Activated CD8-positive, alpha-beta memory T cell treated with anti-CD3 and anti-CD28 coated beads for 36 hours (primary cell): ENCODE results near the gene CCRL2. TPM values are rescaled to one million over a fixed set of nuclear protein-coding genes. Genes with fewer than 3 reads are reported as not detected.

ENCODE experiments used
- CTCF ChIA-PET: fragments of 350-600 bp; sonication (Branson Sonifier 250); formaldehyde crosslinking; loops from one replicate; lab custom pipeline; 2021; ENCODE audit warnings: antibody characterized with exemption; lab: Charles Lee
- POLR2A ChIA-PET: fragments of 350-600 bp; sonication (Branson Sonifier 250); formaldehyde crosslinking; loops from one replicate; lab custom pipeline; 2021; ENCODE audit warnings: antibody characterized with exemption; lab: Charles Lee
- total RNA-seq, 2 experiments: library from RNA; stranded (reverse); gene quantifications; one replicate each; pipeline ENCODE4 v1.2.3, GENCODE V29; 2021

Gene CCRL2
- total RNA-seq: 1 to 10 TPM; 3.0 to 3.6 TPM

GRCh38 chr3:46406788-46407611 lies at the start of gene CCRL2, which contains the start of gene CCR5AS:
Gene CCRL2 (plus strand): TSS chr3:46407259. CDS start chr3:46408080, 821 bp downstream.
Gene CCR5AS (minus strand): TSS chr3:46407066.
- ChIA-PET POLR2A (interaction anchor here (0.6 kb wide), 1 partner anchor 1431 kb away, joined by 3 read pairs; the partner anchor contains the start of gene ZDHHC3), CTCF (interaction anchor here (0.6 to 1.8 kb wide), 4 partner anchors 29 to 411 kb away, joined by 3 to 6 read pairs (median 4); no protein-coding TSS in a partner anchor)

DNA sequence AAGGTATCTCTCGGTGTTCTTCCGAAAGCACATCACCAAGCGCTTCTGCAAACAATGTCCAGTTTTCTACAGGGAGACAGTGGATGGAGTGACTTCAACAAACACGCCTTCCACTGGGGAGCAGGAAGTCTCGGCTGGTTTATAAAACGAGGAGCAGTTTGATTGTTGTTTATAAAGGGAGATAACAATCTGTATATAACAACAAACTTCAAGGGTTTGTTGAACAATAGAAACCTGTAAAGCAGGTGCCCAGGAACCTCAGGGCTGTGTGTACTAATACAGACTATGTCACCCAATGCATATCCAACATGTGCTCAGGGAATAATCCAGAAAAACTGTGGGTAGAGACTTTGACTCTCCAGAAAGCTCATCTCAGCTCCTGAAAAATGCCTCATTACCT lies 48.6 kb upstream of the CCRL2 start:
- ChIA-PET POLR2A (no interaction called here), CTCF (no interaction called here)

DNA sequence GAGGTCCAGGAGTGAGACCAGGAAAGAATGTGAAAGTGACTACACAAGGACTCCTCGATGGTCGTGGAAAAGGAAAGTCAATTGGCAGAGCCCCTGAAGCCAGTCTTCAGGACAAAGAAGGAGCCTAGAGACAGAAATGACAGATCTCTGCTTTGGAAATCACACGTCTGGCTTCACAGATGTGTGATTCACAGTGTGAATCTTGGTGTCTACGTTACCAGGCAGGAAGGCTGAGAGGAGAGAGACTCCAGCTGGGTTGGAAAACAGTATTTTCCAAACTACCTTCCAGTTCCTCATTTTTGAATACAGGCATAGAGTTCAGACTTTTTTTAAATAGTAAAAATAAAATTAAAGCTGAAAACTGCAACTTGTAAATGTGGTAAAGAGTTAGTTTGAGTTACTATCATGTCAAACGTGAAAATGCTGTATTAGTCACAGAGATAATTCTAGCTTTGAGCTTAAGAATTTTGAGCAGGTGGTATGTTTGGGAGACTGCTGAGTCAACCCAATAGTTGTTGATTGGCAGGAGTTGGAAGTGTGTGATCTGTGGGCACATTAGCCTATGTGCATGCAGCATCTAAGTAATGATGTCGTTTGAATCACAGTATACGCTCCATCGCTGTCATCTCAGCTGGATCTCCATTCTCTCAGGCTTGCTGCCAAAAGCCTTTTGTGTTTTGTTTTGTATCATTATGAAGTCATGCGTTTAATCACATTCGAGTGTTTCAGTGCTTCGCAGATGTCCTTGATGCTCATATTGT lies 47.1 kb upstream of the CCRL2 start:
- POLR2A ChIA-PET: interaction anchor here (1.0 to 1.6 kb wide), 2 partner anchors 10 to 60 kb away, joined by 15 to 20 read pairs; partner anchors contain the start of gene CCR5
- CTCF ChIA-PET: interaction anchor here (1.2 to 2.4 kb wide), 4 partner anchors 10 to 90 kb away, joined by 3 to 20 read pairs (median 5); partner anchors contain the start of gene CCR5

DNA sequence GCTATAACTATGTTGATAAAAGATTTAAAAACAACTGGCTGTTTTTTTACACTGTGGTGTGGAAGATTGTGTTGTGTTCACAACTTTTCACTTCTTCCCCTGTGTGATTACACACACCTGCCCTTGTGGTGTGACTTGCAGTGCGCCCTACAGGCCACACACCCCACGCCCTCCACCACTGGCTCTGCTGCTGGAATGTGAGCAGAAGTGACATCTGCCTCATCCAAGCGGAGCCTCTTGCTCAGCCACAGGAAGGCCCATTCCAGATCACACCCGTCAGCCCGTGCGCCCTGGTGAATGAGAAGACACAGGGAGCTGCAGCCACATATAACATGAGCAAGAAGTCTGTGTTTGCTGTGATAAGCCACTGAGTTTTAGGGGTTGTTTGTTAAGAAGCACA lies 46.2 kb upstream of the CCRL2 start:
- POLR2A ChIA-PET: interaction anchor here (1.6 kb wide), 1 partner anchor 9 kb away, joined by 20 read pairs; the partner anchor contains the start of gene CCR5
- CTCF ChIA-PET: interaction anchor here (1.6 to 2.4 kb wide), 2 partner anchors 9 to 84 kb away, joined by 6 to 20 read pairs; partner anchors contain the start of gene CCR5

- CTCF ChIA-PET: interaction anchor here (2.4 kb wide), 1 partner anchor 8 kb away, joined by 20 read pairs; the partner anchor contains the start of gene CCR5
- POLR2A ChIA-PET: no interaction called here
These were observed 45.4 kb upstream of the CCRL2 start for GRCh38 chr3:46361408-46362283.

DNA sequence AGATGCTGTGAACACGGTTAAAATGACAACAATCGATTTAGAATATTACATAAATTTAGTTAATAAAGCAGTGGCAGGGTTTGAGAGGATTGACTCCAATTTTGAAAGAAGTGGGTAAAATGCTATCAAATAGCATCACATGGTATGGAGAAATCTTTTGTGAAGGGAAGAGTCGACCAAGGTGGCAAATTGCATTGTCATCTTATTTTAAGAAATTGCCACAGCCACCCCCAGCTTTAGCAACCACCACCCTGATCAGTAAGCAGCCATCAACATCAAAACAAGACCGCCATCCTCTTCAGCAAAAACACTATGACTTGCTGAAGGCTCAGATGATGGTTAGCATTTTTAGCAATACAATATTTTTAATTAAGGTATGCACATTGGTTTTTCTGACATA lies 42.0 kb upstream of the CCRL2 start:
- POLR2A ChIA-PET: no interaction called here
- CTCF ChIA-PET: interaction anchor here (0.6 to 1.4 kb wide), 2 partner anchors 89 to 258 kb away, joined by 3 read pairs; no protein-coding TSS in a partner anchor

DNA sequence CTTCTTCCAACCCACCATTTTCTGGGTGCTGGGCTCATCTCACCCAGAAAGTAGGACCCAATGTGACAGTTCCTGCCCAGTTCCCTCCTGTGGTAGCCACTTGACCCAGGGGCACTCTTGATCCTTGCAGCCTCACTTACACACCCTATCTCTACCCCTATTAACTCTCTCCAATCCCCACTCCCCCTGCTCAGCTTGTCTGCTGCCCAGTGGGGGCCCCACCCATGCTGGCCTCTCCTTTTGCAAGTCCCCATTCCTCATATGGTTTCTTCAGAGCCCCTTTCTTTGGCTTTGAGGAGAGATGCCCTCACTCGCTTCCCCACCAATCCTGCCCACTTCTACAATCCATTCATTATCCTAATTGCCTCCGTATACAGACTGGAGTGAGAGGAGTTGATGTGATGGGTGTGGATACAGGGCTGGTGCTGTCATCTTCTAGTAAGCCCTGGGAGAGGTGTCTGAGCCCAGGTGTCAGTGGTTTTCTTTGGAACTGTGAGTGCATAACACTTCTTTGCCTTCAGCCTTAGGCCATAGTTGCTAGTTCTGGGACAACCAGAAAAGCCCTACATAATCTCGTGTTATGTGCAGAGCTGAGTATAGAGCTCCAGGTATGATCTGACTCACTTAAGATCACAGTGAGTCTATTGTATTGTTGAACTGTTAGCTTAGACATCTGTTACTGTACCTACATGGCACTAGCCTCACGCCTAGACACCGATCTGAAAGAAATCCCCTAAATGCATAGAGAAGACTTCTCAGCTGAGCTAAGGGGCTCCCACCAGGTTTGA lies 41.1 kb upstream of the CCRL2 start:
- CTCF ChIA-PET: interaction anchor here (1.4 kb wide), 2 partner anchors 89 to 90 kb away, joined by 3 to 6 read pairs; no protein-coding TSS in a partner anchor
- POLR2A ChIA-PET: no interaction called here

- CTCF ChIA-PET: interaction anchor here (1.2 to 6.4 kb wide), 11 partner anchors 8 to 281 kb away, joined by 3 to 34 read pairs (median 9); no protein-coding TSS in a partner anchor
- POLR2A ChIA-PET: interaction anchor here (1.5 to 3.5 kb wide), 3 partner anchors 8 to 270 kb away, joined by 4 to 31 read pairs (median 20); no protein-coding TSS in a partner anchor
These were observed 39.2 kb upstream of the CCRL2 start for GRCh38 chr3:46367811-46368210.

GRCh38 chr3:46368569-46368968 lies 38.5 kb upstream of the CCRL2 start:
- POLR2A ChIA-PET: interaction anchor here (1.0 to 3.5 kb wide), 5 partner anchors 8 to 271 kb away, joined by 3 to 31 read pairs (median 6); no protein-coding TSS in a partner anchor
- CTCF ChIA-PET: interaction anchor here (0.6 to 6.4 kb wide), 31 partner anchors 8 to 1139 kb away, joined by 3 to 34 read pairs (median 4); partner anchors contain the start of genes CCR2 and LIMD1

DNA sequence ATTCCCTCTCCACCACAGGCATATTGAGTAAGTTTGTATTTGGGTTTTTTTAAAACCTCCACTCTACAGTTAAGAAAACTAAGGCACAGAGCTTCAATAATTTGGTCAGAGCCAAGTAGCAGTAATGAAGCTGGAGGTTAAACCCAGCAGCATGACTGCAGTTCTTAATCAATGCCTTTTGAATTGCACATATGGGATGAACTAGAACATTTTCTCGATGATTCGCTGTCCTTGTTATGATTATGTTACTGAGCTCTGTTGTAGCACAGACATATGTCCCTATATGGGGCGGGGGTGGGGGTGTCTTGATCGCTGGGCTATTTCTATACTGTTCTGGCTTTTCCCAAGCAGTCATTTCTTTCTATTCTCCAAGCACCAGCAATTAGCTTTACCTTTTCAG lies 37.9 kb upstream of the CCRL2 start:
- POLR2A ChIA-PET: interaction anchor here (1.0 to 3.5 kb wide), 9 partner anchors 9 to 418 kb away, joined by 3 to 31 read pairs (median 6); no protein-coding TSS in a partner anchor
- CTCF ChIA-PET: interaction anchor here (0.6 to 6.4 kb wide), 34 partner anchors 8 to 1140 kb away, joined by 3 to 34 read pairs (median 4); partner anchors contain the start of genes CCR1, CCR2 and LIMD1

- ChIA-PET POLR2A (interaction anchor here (1.0 to 3.5 kb wide), 9 partner anchors 9 to 419 kb away, joined by 3 to 31 read pairs (median 6); no protein-coding TSS in a partner anchor), CTCF (interaction anchor here (0.6 to 6.4 kb wide), 25 partner anchors 9 to 809 kb away, joined by 3 to 34 read pairs (median 5); partner anchors contain the start of gene CCR1)
These were observed 37.4 kb upstream of the CCRL2 start for GRCh38 chr3:46369675-46370132.

- ChIA-PET POLR2A (interaction anchor here (0.5 to 3.5 kb wide), 6 partner anchors 11 to 420 kb away, joined by 3 to 31 read pairs (median 10); no protein-coding TSS in a partner anchor), CTCF (interaction anchor here (1.2 to 6.4 kb wide), 14 partner anchors 7 to 292 kb away, joined by 3 to 34 read pairs (median 9); no protein-coding TSS in a partner anchor)
These were observed 36.1 kb upstream of the CCRL2 start, which contains the start of gene CCR5 for GRCh38 chr3:46370839-46371518. Gene CCR5 (plus strand): TSS chr3:46370946. CDS start chr3:46372903, 1,957 bp downstream.

DNA sequence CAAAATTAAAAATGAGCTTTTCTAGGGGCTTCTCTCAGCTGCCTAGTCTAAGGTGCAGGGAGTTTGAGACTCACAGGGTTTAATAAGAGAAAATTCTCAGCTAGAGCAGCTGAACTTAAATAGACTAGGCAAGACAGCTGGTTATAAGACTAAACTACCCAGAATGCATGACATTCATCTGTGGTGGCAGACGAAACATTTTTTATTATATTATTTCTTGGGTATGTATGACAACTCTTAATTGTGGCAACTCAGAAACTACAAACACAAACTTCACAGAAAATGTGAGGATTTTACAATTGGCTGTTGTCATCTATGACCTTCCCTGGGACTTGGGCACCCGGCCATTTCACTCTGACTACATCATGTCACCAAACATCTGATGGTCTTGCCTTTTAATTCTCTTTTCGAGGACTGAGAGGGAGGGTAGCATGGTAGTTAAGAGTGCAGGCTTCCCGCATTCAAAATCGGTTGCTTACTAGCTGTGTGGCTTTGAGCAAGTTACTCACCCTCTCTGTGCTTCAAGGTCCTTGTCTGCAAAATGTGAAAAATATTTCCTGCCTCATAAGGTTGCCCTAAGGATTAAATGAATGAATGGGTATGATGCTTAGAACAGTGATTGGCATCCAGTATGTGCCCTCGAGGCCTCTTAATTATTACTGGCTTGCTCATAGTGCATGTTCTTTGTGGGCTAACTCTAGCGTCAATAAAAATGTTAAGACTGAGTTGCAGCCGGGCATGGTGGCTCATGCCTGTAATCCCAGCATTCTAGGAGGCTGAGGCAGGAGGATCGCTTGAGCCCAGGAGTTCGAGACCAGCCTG lies 35.3 kb upstream of the CCRL2 start:
- ChIA-PET CTCF (interaction anchor here (0.9 to 6.4 kb wide), 13 partner anchors 71 to 293 kb away, joined by 3 to 34 read pairs (median 6); no protein-coding TSS in a partner anchor), POLR2A (interaction anchor here (3.4 to 3.5 kb wide), 2 partner anchors 12 to 72 kb away, joined by 20 to 31 read pairs; no protein-coding TSS in a partner anchor)

GRCh38 chr3:46372492-46373359 lies 34.3 kb upstream of the CCRL2 start:
- ChIA-PET POLR2A (no interaction called here), CTCF (interaction anchor here (0.7 to 6.4 kb wide), 13 partner anchors 37 to 306 kb away, joined by 3 to 34 read pairs (median 4); no protein-coding TSS in a partner anchor)
